GM03348 (cell line): Measurements from ENCODE around the gene ATP6V1B1.

Experiments
- DNase-seq: peaks from one replicate; pipeline ENCODE4 v3.0.0; 2012; ENCODE audit warnings: low spot score

Gene ATP6V1B1

GRCh38 chr2:70935468-70936164 is at the start of gene ATP6V1B1:
ATP6V1B1 (plus strand) TSS chr2:70935900; CDS start chr2:70935955, 55 bp downstream.
- DNase-seq, result no peak

- DNase-seq, result no peak
Observed at GRCh38 chr2:70886541-70886987, 49.1 kb upstream of the ATP6V1B1 start.

GRCh38 chr2:70887208-70887549 is 48.5 kb upstream of the ATP6V1B1 start:
- DNase-seq, result no peak

GRCh38 chr2:70887550-70888246 is 48.0 kb upstream of the ATP6V1B1 start:
- DNase-seq, result no peak

GRCh38 chr2:70888366-70888922 is 47.3 kb upstream of the ATP6V1B1 start:
- no peak for DNase-seq

GRCh38 chr2:70888923-70889715 is 46.6 kb upstream of the ATP6V1B1 start:
- no peak for DNase-seq

GRCh38 chr2:70889716-70890037 is 46.0 kb upstream of the ATP6V1B1 start:
- no peak for DNase-seq

GRCh38 chr2:70890469-70891065 is 45.1 kb upstream of the ATP6V1B1 start:
- no peak for DNase-seq

GRCh38 chr2:70891572-70892357 is 43.9 kb upstream of the ATP6V1B1 start:
- DNase-seq, result no peak

- DNase-seq, result no peak
Observed at GRCh38 chr2:70892750-70893149, 43.0 kb upstream of the ATP6V1B1 start.

GRCh38 chr2:70893186-70893585 is 42.5 kb upstream of the ATP6V1B1 start:
- no peak for DNase-seq

- no peak for DNase-seq
Observed at GRCh38 chr2:70894765-70895164, 40.9 kb upstream of the ATP6V1B1 start.

GRCh38 chr2:70895249-70895648 is 40.5 kb upstream of the ATP6V1B1 start:
- no peak for DNase-seq

- no peak for DNase-seq
Observed at GRCh38 chr2:70895998-70896764, 39.5 kb upstream of the ATP6V1B1 start.

- DNase-seq, result no peak
Observed at GRCh38 chr2:70896765-70897202, 38.9 kb upstream of the ATP6V1B1 start.

- DNase-seq, result no peak
Observed at GRCh38 chr2:70897203-70897976, 38.3 kb upstream of the ATP6V1B1 start.

- DNase-seq, result no peak
Observed at GRCh38 chr2:70897977-70898226, 37.8 kb upstream of the ATP6V1B1 start.

- no peak for DNase-seq
Observed at GRCh38 chr2:70898363-70899240, 37.1 kb upstream of the ATP6V1B1 start.
